CD4-positive, alpha-beta T cell (primary cell): ENCODE measurements around the gene ADA. TPM values are rescaled to one million over a fixed set of nuclear protein-coding genes. Genes with fewer than 3 reads are reported as not detected.

ENCODE experiments used
- ATAC-seq: fragments of 200-7000 bp; cut with Tn5 transposase; one replicate; pipeline ENCODE4 v1.10.0; 2022; ENCODE audit warnings: mild to moderate bottlenecking; ENCODE audit not compliant: poor library complexity
- CTCF ChIA-PET: fragments of 350-600 bp; sonication (Branson Sonifier 250); formaldehyde crosslinking; loops from one replicate; lab custom pipeline; 2021; ENCODE audit warnings: antibody characterized with exemption, inconsistent platforms; lab: Charles Lee
- POLR2A ChIA-PET: fragments of 350-600 bp; sonication (Branson Sonifier 250); formaldehyde crosslinking; loops from one replicate; lab custom pipeline; 2021; ENCODE audit warnings: antibody characterized with exemption, inconsistent platforms; lab: Charles Lee
- DNase-seq, 14 experiments: peaks; one replicate each; pipeline ENCODE4 v3.0.0-alpha.2; 2013 to 2020; ENCODE audit warnings: mixed read lengths in 2 of 14
- H3K27ac ChIP-seq, 2 donors: one replicate each; pipeline versions ENCODE4 v1.5.1 to v1.7.0; 2013; ENCODE audit warnings: low read length in 2 of 2, low read depth in 1 of 2, mild to moderate bottlenecking in 1 of 2
- H3K27me3 ChIP-seq, 2 experiments: 1 replicate in 1 of 2; 2 replicates in 1 of 2; pipeline versions ENCODE4 v1.6.1 to v1.7.0; 2013; ENCODE audit warnings: low read length in 2 of 2, control low read depth in 1 of 2, mild to moderate bottlenecking in 1 of 2, moderate library complexity in 1 of 2; ENCODE audit not compliant: insufficient read depth in 2 of 2, control insufficient read depth in 1 of 2
- H3K36me3 ChIP-seq: one replicate; pipeline ENCODE4 v1.6.1; 2013; ENCODE audit warnings: low read length, control low read depth; ENCODE audit not compliant: insufficient read depth
- H3K4me1 ChIP-seq: one replicate; pipeline ENCODE4 v1.6.1; 2013; ENCODE audit warnings: low read length, control low read depth; ENCODE audit not compliant: insufficient read depth
- H3K4me3 ChIP-seq: one replicate; pipeline ENCODE4 v1.5.1; 2013; ENCODE audit warnings: mild to moderate bottlenecking, low read length, moderate library complexity
- H3K9me3 ChIP-seq, 2 experiments: 1 replicate in 1 of 2; 2 replicates in 1 of 2; pipeline versions ENCODE4 v1.6.1 to v1.7.0; 2013; ENCODE audit warnings: low read length in 2 of 2, mild to moderate bottlenecking in 2 of 2, control low read depth in 1 of 2, moderate library complexity in 1 of 2; ENCODE audit not compliant: control insufficient read depth in 1 of 2, insufficient read depth in 1 of 2
- H3K27ac Mint-ChIP-seq: one replicate; pipeline ENCODE4 v1.8.0; 2020; ENCODE audit warnings: mixed read lengths
- H3K27me3 Mint-ChIP-seq: one replicate; pipeline ENCODE4 v1.8.0; 2021; ENCODE audit warnings: mixed read lengths
- H3K36me3 Mint-ChIP-seq: one replicate; pipeline ENCODE4 v1.8.0; 2021; ENCODE audit warnings: low read depth, mixed read lengths
- H3K4me1 Mint-ChIP-seq: one replicate; pipeline ENCODE4 v1.8.0; 2021; ENCODE audit warnings: low read depth, mixed read lengths
- H3K4me3 Mint-ChIP-seq: one replicate; pipeline ENCODE4 v1.8.0; 2020; ENCODE audit warnings: mild to moderate bottlenecking, mixed read lengths
- H3K9me3 Mint-ChIP-seq: one replicate; pipeline ENCODE4 v1.8.0; 2020; ENCODE audit warnings: mixed read lengths
- CTCF ChIP-seq: fragments of 200-600 bp; IDR thresholded peaks from one replicate; pipeline ENCODE4 v1.8.0; 2022; ENCODE audit warnings: antibody characterized with exemption, mild to moderate bottlenecking
- intact Hi-C, 2 experiments: fragments of 100-400 bp; cut with DNase I in 1 of 2; cut with micrococcal nuclease in 1 of 2; formaldehyde crosslinking; loops; one replicate each; pipeline versions ENCODE4 v1.15.1 to v1.9.0; 2023 to 2025; cut with DNase I, micrococcal nuclease
- total RNA-seq, 174 experiments: library from RNA in 2 of 174; stranded (reverse) in 2 of 174; gene quantifications; one replicate each; pipeline ENCODE4 v1.2.3 and lab custom pipeline; 2021 to 2026

Gene ADA
- total RNA-seq, 2 experiments from 2014 or later, result 31.7 to 32.8 TPM

- Histone ChIP-seq H3K27ac (no peak overlapping the region), H3K27me3 (peaks cover 0 to 2% of the 10 kb centered on the region in 2 experiments), H3K36me3 (no peaks in the 10 kb centered on the region), H3K4me1 (no peaks in the 10 kb centered on the region), H3K4me3 (no peak overlapping the region), H3K9me3 (no peaks in the 10 kb centered on the region)
- no peaks in the 10 kb centered on the region for H3K27me3 Mint-ChIP-seq
- no peak overlapping the region for H3K27ac Mint-ChIP-seq
- no peak for TF ChIP-seq CTCF
- ChIA-PET POLR2A (no interaction called here), CTCF (no interaction called here)
- intact Hi-C loops, result no loop called here
- no peaks in the 10 kb centered on the region for H3K9me3 Mint-ChIP-seq
- peaks cover 5% of the 10 kb centered on the region for H3K4me1 Mint-ChIP-seq
- H3K4me3 Mint-ChIP-seq, result no peak overlapping the region
- DNase-seq (no peak), ATAC-seq (no peak)
- H3K36me3 Mint-ChIP-seq, result no peaks in the 10 kb centered on the region
Measured at GRCh38 chr20:44580581-44581268, 70.8 kb downstream of the ADA start.

DNA sequence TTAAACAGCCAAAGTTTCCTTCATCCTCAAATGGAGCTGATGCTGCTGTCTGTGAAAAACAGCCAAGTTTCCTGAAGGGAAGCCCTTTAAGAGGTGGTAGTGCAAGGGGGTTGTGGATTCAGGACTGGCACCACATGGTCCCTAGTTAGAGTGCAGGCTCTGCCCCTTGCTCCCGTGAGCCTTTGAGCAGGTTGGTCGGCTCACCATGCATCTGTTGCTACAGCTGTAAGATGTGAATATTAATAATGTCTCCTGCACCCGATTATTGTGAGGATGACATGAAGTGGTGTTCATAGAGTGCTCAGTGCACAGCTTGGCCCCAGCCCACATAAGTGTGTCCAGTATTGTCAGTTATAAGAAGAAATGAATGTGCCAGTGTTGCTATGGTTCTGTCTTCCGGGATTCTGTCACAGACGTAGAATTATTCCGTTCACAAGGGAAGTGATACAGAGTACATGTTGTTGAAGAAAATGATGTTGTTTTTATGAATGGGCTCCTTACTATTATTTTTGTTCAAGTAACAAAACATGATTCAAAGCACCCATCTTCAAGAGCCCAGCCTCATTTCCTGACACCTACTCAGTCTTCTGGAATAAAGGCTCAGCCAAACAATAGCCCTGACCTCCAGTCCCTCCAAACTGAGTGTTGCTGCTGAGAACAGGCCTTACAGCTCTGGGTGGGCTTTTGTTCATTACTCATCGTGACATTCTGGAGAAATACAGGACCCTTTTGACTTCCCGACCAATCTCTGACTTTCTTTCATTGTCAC, 72.0 kb downstream of the ADA start:
- Mint-ChIP-seq H3K27ac (no peak overlapping the region), H3K9me3 (no peaks in the 10 kb centered on the region), H3K36me3 (no peaks in the 10 kb centered on the region), H3K4me1 (peaks cover 5% of the 10 kb centered on the region), H3K4me3 (no peak overlapping the region), H3K27me3 (no peaks in the 10 kb centered on the region)
- Histone ChIP-seq H3K36me3 (no peaks in the 10 kb centered on the region), H3K4me1 (no peaks in the 10 kb centered on the region), H3K27me3 (peaks cover 0 to 2% of the 10 kb centered on the region in 2 experiments), H3K9me3 (no peaks in the 10 kb centered on the region), H3K27ac (no peak overlapping the region), H3K4me3 (no peak overlapping the region)
- ChIA-PET POLR2A (no interaction called here), CTCF (no interaction called here)
- ATAC-seq (no peak), DNase-seq (no peak)
- intact Hi-C loops, result no loop called here
- TF ChIP-seq CTCF, result no peak

DNA sequence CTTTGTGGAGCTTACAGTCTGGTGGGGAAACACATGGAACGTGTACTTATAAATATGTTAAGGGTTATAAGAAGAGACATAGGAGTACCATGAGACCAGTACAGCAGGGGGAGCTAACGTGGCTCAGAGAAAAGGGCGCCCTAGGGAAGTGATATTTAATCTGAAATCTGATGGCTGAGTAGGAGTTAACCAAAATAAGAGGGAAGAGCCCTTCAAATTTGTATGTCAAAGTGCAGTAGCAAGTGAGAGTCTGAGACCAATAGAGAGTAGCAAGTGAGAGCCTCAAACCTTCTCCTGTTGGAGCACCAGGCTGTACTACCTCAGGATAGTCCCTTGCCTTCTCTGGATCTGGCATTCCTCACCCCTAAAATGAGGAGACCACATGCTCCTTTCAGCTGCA, 75.2 kb downstream of the ADA start:
- intact Hi-C loops, result no loop called here
- ATAC-seq (no peak), DNase-seq (peak in 4 of 14 experiments; percentile 9 to 39 (median 24))
- Mint-ChIP-seq H3K27me3 (no peaks in the 10 kb centered on the region), H3K4me3 (no peak overlapping the region), H3K27ac (no peak overlapping the region), H3K9me3 (no peaks in the 10 kb centered on the region), H3K4me1 (peaks cover 8% of the 10 kb centered on the region), H3K36me3 (no peaks in the 10 kb centered on the region)
- Histone ChIP-seq H3K4me3 (no peak overlapping the region), H3K4me1 (no peaks in the 10 kb centered on the region), H3K36me3 (no peaks in the 10 kb centered on the region), H3K9me3 (no peaks in the 10 kb centered on the region), H3K27ac (no peak overlapping the region), H3K27me3 (no peaks in the 10 kb centered on the region)
- POLR2A ChIA-PET, result no interaction called here
- CTCF ChIA-PET, result no interaction called here
- TF ChIP-seq CTCF, result no peak
